NCI-H1092 (cell line): ENCODE data around the gene TFF3.

ENCODE experiments used
- DNase-seq: peaks from one replicate; lab custom pipeline; 2025; lab: John Stamatoyannopoulos, UW

The TFF3 gene

DNA sequence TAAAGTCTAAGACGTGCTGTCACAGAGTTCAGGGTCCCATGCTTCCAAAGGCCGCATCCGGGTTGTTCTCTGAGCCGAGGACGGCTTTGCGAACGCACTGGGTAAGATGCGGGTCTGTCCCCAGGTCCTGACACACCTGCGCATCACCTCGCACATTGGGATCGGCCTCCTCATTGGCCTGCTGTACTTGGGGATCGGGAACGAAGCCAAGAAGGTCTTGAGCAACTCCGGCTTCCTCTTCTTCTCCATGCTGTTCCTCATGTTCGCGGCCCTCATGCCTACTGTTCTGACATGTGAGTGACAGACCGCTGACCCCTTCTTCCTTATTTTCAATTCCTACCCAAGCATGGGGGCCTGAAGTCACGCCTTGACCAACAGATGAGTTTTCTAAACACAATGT is 25.3 kb downstream of the TFF3 start:
- no peak for DNase-seq

DNA sequence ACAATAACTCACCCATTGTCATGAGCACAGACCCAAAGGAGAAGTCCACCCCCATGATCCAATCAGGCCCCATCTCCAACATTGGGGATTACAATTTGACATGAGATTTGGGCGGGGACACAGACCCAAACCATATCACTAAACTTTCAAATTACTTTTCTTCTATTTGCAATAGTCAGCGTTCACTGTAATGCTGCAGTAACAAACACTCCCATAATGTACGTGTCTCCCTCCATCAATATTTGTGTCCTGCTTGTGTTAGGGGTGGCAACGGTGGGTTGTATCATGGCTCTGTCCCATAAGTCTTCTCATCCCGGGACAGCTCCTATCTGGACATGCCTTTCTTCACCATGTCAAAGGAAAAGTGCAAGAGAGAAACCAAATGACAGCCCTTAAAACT is 26.2 kb downstream of the TFF3 start:
- DNase-seq, result no peak

- DNase-seq, result no peak
Measured at GRCh38 chr21:42287193-42288083, 27.8 kb downstream of the TFF3 start.

- no peak for DNase-seq
Measured at GRCh38 chr21:42286416-42286815, 28.8 kb downstream of the TFF3 start.

GRCh38 chr21:42285569-42286245 is 29.5 kb downstream of the TFF3 start:
- DNase-seq, result no peak

DNA sequence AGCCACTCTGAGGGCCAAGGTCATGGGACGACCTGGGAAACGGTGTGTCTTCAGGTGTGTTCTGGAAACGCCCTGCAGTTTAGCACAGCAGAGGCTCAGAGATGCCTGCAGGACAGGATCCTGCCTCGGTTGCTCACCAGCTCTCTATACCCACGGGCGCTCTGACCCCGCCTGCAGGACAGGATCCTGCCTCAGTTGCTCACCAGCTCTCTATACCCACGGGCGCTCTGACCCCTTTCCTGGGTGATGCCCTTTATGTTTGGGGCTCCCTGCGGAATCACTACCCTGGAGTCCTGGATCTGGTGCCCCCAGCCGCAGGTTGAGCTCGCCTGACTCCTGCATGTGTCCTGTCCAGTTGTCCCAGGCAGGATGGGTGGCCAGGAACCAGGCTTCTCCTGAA is 32.5 kb downstream of the TFF3 start:
- no peak for DNase-seq

DNA sequence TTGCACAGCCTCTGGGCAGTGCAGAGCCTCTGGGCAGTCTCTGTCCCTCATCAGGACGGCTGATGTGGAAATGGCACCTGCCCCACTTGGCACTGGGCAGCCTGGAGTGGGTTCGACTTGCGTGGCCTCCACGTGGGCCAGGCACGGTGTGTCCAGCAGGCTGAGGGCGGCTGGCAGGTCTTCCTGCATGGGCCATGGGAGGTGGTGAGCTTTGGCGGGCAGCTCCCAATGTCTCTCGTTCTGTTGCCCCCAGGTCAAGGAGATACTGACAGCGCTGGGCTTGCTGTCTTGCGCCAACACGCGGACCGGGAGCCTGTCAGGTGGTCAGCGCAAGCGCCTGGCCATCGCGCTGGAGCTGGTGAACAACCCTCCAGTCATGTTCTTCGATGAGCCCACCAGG is 33.2 kb downstream of the TFF3 start:
- no peak for DNase-seq

- DNase-seq, result no peak
Measured at GRCh38 chr21:42281181-42281680, 34.0 kb downstream of the TFF3 start.

GRCh38 chr21:42280356-42281180 is 34.6 kb downstream of the TFF3 start:
- DNase-seq, result no peak

GRCh38 chr21:42279888-42280287 is 35.3 kb downstream of the TFF3 start:
- DNase-seq, result no peak

DNA sequence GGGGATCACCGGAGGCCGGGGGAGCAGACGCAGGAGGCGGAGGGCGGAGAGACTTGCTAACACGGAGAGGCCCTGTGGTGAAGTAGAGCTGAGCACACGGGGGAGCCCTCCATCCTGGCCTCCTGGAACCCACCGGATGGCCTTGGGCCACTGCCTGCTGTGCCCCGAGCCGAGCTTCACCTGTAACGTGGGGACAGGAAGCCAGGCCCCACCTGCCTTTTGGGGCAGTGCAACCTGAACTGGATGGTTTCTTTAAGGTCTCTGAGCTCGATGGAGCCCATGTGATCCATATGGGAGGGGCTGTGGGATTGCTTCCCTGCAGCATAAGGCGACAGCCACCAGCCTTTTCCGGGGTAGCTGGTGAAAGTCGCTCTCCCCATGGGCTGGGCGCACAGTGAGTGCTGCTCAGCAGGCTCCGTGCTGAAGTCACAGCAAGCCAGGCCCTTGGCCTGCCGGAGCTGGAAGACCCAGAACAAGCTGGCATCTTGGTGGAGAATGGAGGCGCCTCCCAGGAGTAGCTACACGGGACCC is 35.8 kb downstream of the TFF3 start:
- no peak for DNase-seq

- no peak for DNase-seq
Measured at GRCh38 chr21:42278451-42279149, 36.6 kb downstream of the TFF3 start.

DNA sequence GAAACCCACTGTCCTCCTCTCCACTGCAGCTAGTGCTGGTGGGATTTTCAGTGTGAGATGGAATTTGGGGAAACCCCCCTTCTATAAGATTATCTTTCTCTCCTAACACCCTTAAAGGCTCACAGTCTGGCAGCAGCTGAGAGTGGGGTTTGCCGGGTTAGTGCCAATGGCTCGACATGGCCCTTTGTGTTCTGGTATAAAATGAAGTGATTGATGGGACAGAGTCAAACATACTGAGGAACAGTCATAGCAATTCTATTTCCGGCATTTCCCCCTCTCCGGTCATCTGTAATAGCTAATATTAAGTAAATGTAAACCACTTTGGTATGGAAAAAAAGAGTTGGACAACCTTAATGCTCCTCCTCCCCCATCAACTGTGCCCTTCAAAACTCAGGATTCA is 37.6 kb downstream of the TFF3 start:
- DNase-seq, result no peak

DNA sequence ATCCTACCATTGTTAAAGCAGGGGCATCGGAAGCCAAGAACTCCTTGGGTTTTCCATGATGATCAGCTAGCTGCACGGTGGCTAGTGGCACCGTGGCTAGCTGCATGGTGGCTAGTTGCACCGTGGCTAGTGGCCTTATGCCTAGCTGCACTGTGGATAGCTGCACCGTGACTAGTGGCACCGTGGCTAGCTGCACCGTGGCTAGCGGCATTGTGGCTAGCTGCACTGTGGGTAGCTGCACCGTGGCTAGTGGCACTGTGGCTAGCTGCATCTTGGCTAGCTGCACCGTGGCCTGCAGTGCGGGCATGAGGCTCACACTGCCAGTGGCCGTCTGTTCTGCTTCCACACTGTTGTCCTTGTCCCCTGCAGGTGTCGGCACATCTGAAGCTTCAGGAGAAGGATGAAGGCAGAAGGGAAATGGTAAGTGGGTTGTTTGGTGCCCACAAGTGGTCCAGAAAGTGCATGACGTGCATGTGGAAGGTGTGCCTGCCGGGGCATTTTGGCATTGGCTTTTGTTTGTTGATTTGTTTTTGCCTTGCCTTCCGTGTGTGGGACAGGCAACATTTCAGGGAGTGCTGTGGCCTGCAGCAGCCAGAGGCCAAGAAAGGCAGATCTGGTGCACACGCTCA is 38.6 kb downstream of the TFF3 start:
- no peak for DNase-seq

- no peak for DNase-seq
Measured at GRCh38 chr21:42276076-42276475, 39.1 kb downstream of the TFF3 start.

DNA sequence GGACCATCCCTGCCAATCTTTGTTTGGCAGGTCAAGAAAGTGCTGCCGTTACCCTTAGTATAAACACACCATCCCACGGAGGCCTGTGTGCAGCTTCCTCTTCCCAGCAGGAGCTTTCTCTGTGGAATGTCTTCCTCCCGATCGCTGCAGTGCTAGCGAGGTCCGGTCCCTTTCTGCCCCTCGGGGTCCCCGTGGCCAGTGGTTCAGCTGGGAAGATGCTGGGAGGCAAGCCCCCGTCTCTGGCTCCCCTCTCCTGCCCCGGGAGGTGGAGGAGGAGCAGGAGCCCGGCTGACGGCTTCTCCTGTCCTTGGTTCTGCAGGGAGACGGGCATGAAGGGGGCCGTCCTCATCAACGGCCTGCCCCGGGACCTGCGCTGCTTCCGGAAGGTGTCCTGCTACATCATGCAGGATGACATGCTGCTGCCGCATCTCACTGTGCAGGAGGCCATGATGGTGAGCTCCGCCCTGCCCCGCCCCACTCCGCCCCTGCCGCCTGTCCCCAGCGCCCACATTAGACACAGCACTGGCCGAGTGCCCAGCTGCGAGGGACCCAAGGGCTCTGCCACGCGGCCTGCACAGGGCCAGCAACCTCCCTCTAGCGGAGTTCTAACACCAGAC is 42.1 kb downstream of the TFF3 start:
- DNase-seq, result no peak

GRCh38 chr21:42272109-42272962 is 42.9 kb downstream of the TFF3 start:
- no peak for DNase-seq

GRCh38 chr21:42271065-42271464 is 44.1 kb downstream of the TFF3 start:
- no peak for DNase-seq

DNA sequence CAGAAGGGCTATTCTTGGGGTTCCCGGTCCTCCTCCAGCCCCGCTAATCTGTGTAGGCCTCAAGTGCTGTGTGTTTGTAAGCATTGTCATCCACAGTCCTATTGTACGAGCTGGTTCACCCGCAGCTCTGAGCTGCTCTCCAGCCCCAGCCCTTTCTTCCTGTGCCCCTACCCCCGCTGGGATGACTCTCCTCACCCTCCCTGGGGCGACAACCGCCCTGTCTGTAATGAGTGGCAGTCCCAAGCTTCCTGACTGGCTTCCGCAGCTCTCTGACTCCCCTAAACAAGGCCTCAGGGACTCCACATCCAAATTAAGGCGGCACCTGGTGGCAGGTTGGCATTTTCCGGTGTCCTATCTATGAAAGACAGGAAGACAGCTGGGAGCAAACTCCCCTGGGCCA is 45.8 kb downstream of the TFF3 start:
- no peak for DNase-seq
